SK-N-SH treated with all-trans-retinoic acid at 6 μM for 48 hours (cell line): ENCODE data around the gene LRCH3.

ENCODE experiments used
- ATAC-seq: fragments of 200-7000 bp; cut with Tn5 transposase; 3 replicates; pipeline ENCODE4 v1.9.1; 2020; ENCODE audit warnings: mild to moderate bottlenecking, moderate library complexity
- ARNTL ChIP-seq: fragments of 450-650 bp; formaldehyde crosslinking; IDR thresholded peaks from 2 replicates; pipeline ENCODE4 v1.5.0; 2020; ENCODE audit warnings: low read depth, mild to moderate bottlenecking, moderate library complexity, borderline replicate concordance
- BACH2 ChIP-seq: fragments of 250-450 bp; sonication (Bioruptor Pico); IDR thresholded peaks from 2 replicates; pipeline ENCODE4 v1.9.0; 2021; ENCODE audit warnings: mild to moderate bottlenecking, borderline replicate concordance
- CSDC2 ChIP-seq: fragments of 250-450 bp; sonication (Bioruptor Pico); IDR thresholded peaks from 2 replicates; pipeline ENCODE4 v1.5.0; 2020; ENCODE audit warnings: mild to moderate bottlenecking, moderate library complexity
- ESRRG ChIP-seq: fragments of 250-450 bp; sonication (Bioruptor Pico); IDR thresholded peaks from 2 replicates; pipeline ENCODE4 v1.6.1; 2021; ENCODE audit warnings: mild to moderate bottlenecking
- GLIS3 ChIP-seq: fragments of 250-450 bp; sonication (Bioruptor Pico); IDR thresholded peaks from 2 replicates; pipeline ENCODE4 v1.5.0; 2020; ENCODE audit warnings: mild to moderate bottlenecking, moderate library complexity
- ISL1 ChIP-seq: fragments of 250-450 bp; sonication (Bioruptor Pico); IDR thresholded peaks from 2 replicates; pipeline ENCODE4 v2.1.2; 2022; ENCODE audit warnings: mild to moderate bottlenecking, moderate library complexity
- OSR1 ChIP-seq: fragments of 250-450 bp; sonication (Bioruptor Pico); IDR thresholded peaks from 2 replicates; pipeline ENCODE4 v1.8.0; 2022; ENCODE audit warnings: moderate library complexity, mild to moderate bottlenecking, inconsistent platforms
- RARB ChIP-seq: fragments of 250-450 bp; sonication (Bioruptor Pico); IDR thresholded peaks from 2 replicates; pipeline ENCODE4 v1.8.0; 2021; ENCODE audit warnings: mild to moderate bottlenecking, moderate library complexity
- SNAI2 ChIP-seq: fragments of 250-450 bp; sonication (Bioruptor Pico); IDR thresholded peaks from 2 replicates; pipeline ENCODE4 v1.5.0; 2020; ENCODE audit warnings: mild to moderate bottlenecking, moderate library complexity
- TCF4 ChIP-seq: fragments of 250-450 bp; sonication (Bioruptor Pico); IDR thresholded peaks from 2 replicates; pipeline ENCODE4 v1.8.0; 2021; ENCODE audit warnings: mild to moderate bottlenecking, moderate library complexity, borderline replicate concordance
- TOX ChIP-seq: fragments of 250-450 bp; sonication (Bioruptor Pico); IDR thresholded peaks from 2 replicates; pipeline ENCODE4 v1.8.0; 2021; ENCODE audit warnings: mild to moderate bottlenecking, moderate library complexity, borderline replicate concordance
- ZC3H10 ChIP-seq: fragments of 250-450 bp; sonication (Bioruptor Pico); IDR thresholded peaks from 2 replicates; pipeline ENCODE4 v1.5.1; 2021; ENCODE audit warnings: mild to moderate bottlenecking, moderate library complexity
- ZFP3 ChIP-seq: fragments of 250-450 bp; sonication (Bioruptor Pico); IDR thresholded peaks from 2 replicates; pipeline ENCODE4 v1.5.0; 2020; ENCODE audit warnings: mild to moderate bottlenecking, moderate library complexity
- ZNF565 ChIP-seq: fragments of 450-650 bp; formaldehyde crosslinking; conservative IDR thresholded peaks from 2 replicates; pipeline ENCODE4 v1.5.0; 2020; ENCODE audit warnings: low read depth, mild to moderate bottlenecking, moderate library complexity
- ZNF70 ChIP-seq: fragments of 450-650 bp; formaldehyde crosslinking; IDR thresholded peaks from 2 replicates; pipeline ENCODE4 v1.5.0; 2020; ENCODE audit warnings: mild to moderate bottlenecking, moderate library complexity
- TF ChIP-seq, protein P1 (sequence below): fragments of 250-450 bp; sonication (Bioruptor Pico); IDR thresholded peaks from 2 replicates; pipeline ENCODE4 v1.8.0; 2021; ENCODE audit warnings: low read depth, mild to moderate bottlenecking, moderate library complexity, borderline replicate concordance
- TF ChIP-seq, protein P2 (sequence below): fragments of 250-450 bp; sonication (Bioruptor Pico); IDR thresholded peaks from 2 replicates; pipeline ENCODE4 v1.5.0; 2020; ENCODE audit warnings: mild to moderate bottlenecking, moderate library complexity
- TF ChIP-seq, protein P3 (sequence below): fragments of 250-450 bp; sonication (Bioruptor Pico); IDR thresholded peaks from 2 replicates; pipeline ENCODE4 v1.8.0; 2020; ENCODE audit warnings: mild to moderate bottlenecking, moderate library complexity, borderline replicate concordance
- TF ChIP-seq, protein P4 (sequence below): fragments of 250-450 bp; sonication (Bioruptor Pico); IDR thresholded peaks from 2 replicates; pipeline ENCODE4 v1.5.1; 2020; ENCODE audit warnings: low read depth, mild to moderate bottlenecking, moderate library complexity
- TF ChIP-seq, protein P5 (sequence below): fragments of 250-450 bp; sonication (Bioruptor Pico); IDR thresholded peaks from 2 replicates; pipeline ENCODE4 v1.5.1; 2021; ENCODE audit warnings: mild to moderate bottlenecking, moderate library complexity

Gene LRCH3

DNA sequence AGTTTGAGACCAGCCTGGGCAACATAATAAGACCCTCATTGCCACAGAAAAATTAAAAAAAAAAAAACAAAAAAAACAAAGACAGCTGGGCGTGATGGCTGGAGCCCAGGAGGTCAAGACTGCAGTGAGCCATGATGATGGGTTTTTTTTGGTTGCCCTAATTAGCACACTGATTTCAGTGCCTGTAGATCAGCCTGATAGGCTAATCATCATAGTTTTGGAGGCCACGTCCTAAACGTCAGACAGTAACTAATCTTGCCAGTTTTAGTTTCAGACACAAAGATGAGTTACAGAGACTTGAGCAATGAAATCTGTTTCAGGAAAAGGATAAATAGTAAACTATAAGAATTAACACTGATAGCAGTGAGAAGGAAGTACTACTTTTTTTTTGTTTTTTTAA is 55.4 kb downstream of the LRCH3 start:
- no peak for ATAC-seq
- no peak for TF ChIP-seq GLIS3 (CRISPR knock-in tag)
- no peak for TF ChIP-seq OSR1 (CRISPR knock-in tag)
- TF ChIP-seq ISL1 (CRISPR knock-in tag): no peak
- no peak for TF ChIP-seq ZNF565 (CRISPR knock-in tag)
- no peak for TF ChIP-seq SNAI2

DNA sequence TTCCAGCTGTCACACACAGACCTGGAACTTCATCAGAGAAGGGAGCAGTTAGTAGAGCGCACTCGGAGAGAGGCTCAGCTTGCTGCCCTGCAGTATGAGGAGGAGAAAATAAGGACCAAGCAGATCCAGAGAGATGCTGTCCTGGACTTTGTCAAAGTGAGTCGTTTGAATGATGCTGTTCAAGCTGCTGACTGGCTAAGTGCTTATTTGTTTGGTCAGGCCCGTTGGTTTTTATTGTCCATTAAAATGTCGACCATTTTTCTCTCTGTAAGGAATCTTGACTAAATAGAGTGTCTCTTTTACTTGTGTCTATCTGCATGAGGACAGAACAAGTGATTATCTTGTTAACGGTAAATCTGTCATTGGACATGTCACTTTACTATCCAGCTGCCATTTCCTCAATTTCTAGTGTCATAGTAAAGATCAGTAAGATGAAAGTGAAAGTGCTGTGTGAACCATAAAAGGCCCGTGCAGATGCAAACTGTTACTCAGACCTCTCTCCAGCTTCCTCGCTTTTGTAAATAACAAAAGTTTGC is 56.9 kb downstream of the LRCH3 start:
- TF ChIP-seq BACH2 (CRISPR knock-in tag) (no peak), ARNTL (CRISPR knock-in tag) (no peak), RARB (no peak)
- ATAC-seq: no peak

DNA sequence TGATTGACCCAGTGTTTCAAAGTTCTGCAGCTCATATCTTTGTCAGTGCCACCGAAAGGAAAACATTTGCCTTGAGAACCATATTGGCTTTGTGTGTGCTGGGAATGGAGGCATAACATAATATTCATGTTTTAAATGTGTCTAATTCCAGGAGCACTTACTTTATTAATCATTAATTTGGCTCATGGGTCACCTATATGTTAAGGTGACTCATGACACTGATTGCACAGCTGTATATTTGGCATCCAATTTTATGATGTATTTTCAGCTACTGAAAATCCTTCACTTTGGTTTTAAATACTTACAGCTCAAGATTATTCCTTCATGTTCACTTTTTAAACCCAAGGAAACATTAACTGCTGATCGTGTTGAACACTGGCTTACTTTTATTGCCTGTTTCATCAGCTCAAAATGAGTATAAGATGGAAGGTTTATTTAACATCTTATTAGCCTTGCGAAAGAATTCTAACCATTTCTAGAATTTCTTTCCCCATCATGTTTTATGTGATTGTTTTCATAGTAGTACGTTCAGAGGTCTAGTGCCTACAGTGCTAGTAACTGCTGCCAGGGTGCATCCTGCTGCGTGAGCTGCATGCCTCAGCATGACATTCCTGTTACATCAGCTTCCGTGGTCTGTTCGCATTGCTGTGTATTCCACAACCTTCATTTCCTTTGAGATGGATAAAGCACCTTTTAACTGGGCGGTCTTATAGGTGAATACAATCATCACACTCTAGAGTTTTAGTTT is 63.7 kb downstream of the LRCH3 start:
- peak; percentile 64; the same call in 2 of the 3 replicates for ATAC-seq
- TF ChIP-seq TOX (no peak), ZFP3 (CRISPR knock-in tag) (no peak), OSR1 (CRISPR knock-in tag) (no peak), RARB (no peak), CSDC2 (CRISPR knock-in tag) (no peak), ZNF565 (CRISPR knock-in tag) (no peak), ARNTL (CRISPR knock-in tag) (no peak), ISL1 (CRISPR knock-in tag) (no peak), ESRRG (CRISPR knock-in tag) (no peak), SNAI2 (no peak), TCF4 (no peak), ZC3H10 (no peak), ZNF70 (CRISPR knock-in tag) (no peak), GLIS3 (CRISPR knock-in tag) (no peak)
- TF ChIP-seq, protein P1, sequence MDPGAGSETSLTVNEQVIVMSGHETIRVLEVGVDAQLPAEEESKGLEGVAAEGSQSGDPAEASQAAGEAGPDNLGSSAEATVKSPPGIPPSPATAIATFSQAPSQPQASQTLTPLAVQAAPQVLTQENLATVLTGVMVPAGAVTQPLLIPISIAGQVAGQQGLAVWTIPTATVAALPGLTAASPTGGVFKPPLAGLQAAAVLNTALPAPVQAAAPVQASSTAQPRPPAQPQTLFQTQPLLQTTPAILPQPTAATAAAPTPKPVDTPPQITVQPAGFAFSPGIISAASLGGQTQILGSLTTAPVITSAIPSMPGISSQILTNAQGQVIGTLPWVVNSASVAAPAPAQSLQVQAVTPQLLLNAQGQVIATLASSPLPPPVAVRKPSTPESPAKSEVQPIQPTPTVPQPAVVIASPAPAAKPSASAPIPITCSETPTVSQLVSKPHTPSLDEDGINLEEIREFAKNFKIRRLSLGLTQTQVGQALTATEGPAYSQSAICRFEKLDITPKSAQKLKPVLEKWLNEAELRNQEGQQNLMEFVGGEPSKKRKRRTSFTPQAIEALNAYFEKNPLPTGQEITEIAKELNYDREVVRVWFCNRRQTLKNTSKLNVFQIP (CRISPR knock-in tag): no peak
- TF ChIP-seq, protein P2, sequence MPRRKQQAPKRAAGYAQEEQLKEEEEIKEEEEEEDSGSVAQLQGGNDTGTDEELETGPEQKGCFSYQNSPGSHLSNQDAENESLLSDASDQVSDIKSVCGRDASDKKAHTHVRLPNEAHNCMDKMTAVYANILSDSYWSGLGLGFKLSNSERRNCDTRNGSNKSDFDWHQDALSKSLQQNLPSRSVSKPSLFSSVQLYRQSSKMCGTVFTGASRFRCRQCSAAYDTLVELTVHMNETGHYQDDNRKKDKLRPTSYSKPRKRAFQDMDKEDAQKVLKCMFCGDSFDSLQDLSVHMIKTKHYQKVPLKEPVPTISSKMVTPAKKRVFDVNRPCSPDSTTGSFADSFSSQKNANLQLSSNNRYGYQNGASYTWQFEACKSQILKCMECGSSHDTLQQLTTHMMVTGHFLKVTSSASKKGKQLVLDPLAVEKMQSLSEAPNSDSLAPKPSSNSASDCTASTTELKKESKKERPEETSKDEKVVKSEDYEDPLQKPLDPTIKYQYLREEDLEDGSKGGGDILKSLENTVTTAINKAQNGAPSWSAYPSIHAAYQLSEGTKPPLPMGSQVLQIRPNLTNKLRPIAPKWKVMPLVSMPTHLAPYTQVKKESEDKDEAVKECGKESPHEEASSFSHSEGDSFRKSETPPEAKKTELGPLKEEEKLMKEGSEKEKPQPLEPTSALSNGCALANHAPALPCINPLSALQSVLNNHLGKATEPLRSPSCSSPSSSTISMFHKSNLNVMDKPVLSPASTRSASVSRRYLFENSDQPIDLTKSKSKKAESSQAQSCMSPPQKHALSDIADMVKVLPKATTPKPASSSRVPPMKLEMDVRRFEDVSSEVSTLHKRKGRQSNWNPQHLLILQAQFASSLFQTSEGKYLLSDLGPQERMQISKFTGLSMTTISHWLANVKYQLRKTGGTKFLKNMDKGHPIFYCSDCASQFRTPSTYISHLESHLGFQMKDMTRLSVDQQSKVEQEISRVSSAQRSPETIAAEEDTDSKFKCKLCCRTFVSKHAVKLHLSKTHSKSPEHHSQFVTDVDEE (CRISPR knock-in tag): no peak
- TF ChIP-seq, protein P3, sequence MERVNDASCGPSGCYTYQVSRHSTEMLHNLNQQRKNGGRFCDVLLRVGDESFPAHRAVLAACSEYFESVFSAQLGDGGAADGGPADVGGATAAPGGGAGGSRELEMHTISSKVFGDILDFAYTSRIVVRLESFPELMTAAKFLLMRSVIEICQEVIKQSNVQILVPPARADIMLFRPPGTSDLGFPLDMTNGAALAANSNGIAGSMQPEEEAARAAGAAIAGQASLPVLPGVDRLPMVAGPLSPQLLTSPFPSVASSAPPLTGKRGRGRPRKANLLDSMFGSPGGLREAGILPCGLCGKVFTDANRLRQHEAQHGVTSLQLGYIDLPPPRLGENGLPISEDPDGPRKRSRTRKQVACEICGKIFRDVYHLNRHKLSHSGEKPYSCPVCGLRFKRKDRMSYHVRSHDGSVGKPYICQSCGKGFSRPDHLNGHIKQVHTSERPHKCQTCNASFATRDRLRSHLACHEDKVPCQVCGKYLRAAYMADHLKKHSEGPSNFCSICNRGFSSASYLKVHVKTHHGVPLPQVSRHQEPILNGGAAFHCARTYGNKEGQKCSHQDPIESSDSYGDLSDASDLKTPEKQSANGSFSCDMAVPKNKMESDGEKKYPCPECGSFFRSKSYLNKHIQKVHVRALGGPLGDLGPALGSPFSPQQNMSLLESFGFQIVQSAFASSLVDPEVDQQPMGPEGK: no peak
- TF ChIP-seq, protein P4, sequence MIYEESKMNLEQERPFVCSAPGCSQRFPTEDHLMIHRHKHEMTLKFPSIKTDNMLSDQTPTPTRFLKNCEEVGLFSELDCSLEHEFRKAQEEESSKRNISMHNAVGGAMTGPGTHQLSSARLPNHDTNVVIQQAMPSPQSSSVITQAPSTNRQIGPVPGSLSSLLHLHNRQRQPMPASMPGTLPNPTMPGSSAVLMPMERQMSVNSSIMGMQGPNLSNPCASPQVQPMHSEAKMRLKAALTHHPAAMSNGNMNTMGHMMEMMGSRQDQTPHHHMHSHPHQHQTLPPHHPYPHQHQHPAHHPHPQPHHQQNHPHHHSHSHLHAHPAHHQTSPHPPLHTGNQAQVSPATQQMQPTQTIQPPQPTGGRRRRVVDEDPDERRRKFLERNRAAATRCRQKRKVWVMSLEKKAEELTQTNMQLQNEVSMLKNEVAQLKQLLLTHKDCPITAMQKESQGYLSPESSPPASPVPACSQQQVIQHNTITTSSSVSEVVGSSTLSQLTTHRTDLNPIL (CRISPR knock-in tag): no peak
- TF ChIP-seq, protein P5, sequence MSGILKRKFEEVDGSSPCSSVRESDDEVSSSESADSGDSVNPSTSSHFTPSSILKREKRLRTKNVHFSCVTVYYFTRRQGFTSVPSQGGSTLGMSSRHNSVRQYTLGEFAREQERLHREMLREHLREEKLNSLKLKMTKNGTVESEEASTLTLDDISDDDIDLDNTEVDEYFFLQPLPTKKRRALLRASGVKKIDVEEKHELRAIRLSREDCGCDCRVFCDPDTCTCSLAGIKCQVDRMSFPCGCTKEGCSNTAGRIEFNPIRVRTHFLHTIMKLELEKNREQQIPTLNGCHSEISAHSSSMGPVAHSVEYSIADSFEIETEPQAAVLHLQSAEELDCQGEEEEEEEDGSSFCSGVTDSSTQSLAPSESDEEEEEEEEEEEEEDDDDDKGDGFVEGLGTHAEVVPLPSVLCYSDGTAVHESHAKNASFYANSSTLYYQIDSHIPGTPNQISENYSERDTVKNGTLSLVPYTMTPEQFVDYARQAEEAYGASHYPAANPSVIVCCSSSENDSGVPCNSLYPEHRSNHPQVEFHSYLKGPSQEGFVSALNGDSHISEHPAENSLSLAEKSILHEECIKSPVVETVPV (CRISPR knock-in tag): no peak
